ENCODE measurements around the gene TRAPPC12.

Gene TRAPPC12

DNA sequence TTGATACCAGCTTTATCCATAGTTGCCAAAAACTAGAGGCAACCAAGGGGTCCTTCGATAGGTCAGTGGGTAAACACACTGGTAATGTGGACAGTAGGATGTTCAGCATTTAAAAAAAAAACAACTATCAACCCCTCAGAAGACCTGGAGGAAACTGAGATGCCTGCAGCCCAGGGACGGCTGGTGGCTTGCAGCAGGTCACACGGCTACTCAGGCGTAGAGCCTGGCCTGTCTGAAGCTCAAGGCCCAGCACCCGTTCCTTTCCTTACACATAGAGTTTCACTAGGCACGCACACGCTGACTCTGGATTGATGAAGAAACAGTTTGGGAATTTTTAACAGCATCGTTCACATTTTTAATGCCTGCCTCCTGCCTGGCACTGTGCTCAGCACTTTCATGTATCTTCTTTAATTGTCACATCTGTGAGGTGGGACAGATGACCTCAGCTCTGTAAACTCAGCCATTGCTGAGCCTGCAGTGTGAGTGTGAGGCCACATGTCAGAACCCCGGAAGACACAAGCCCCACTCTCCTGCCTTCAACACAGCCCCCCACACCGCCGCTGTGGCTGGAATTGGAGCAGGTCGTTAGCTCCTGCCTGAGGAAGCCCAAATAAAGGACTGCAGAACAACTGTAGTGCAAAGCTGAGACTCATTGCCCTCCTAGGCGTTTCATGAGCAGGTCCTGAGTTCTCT lies 40.7 kb downstream of the TRAPPC12 start:
- Histone ChIP-seq H3K9ac (peak overlapping the region in 5 of 11 experiments; percentile 5 to 55 (median 33); a peak in 9 of 22 replicates), H3K27ac (peak overlapping the region in 5 of 11 experiments; percentile 3 to 60 (median 43); a peak in 6 of 22 replicates), H3K4me2 (peak overlapping the region in 9 of 11 experiments; percentile 33 to 93 (median 65); a peak in 18 of 22 replicates), H4K20me1 (peaks cover 0 to 45% (median 17%) of the 10 kb centered on the region in 11 experiments; a peak in 13 of 22 replicates), H3K27me3 (no peaks in the 10 kb centered on the region), H3K9me3 (replicated peaks in 1 of 11) (peaks cover 0 to 12% (median 0%) of the 10 kb centered on the region in 11 experiments; a peak in 3 of 22 replicates), H3K36me3 (peaks cover 18 to 79% (median 51%) of the 10 kb centered on the region in 11 experiments), H3K4me3 (no peak overlapping the region; a peak in 1 of 20 replicates), H3K4me1 (peaks cover 0 to 76% (median 54%) of the 10 kb centered on the region in 10 experiments; a peak in 18 of 20 replicates)
- no peak for TF ChIP-seq Cebpa-rat (IDR thresholded peaks at IDR 0.05)

DNA sequence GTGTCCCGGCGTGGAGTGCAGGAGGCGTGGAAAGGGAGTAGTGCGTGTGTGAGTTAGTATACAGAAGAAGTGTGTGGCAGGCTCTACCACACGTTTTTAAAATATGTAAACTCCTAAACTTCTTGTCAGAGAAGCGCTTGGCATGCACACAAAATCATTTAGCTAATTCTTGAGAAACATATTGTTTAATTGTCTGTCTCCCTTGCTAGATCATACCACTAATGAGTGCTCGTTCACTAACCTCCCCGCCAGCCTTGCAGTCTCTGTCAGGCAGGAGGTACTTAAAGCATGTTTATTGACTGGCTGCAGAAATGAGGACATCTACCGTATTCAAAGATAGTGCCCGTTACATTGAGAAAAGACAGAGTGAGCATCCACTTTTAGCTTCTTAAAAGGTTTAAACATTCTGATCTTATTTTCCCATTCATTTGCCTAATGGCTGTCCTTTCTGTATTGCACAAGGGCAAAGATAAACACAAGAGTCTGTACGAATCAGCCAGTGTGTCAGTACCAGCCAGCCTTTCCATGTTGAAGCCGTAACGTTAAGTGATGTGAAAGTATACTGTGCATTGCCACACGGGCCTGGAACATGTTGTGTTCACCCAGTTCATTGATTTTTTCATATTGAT lies 41.4 kb downstream of the TRAPPC12 start:
- Histone ChIP-seq H4K20me1 (peaks cover 0 to 45% (median 17%) of the 10 kb centered on the region in 11 experiments; a peak in 13 of 22 replicates), H3K4me3 (no peak overlapping the region; a peak in 1 of 20 replicates), H3K27ac (peak overlapping the region in 5 of 11 experiments; percentile 3 to 60 (median 43); a peak in 6 of 22 replicates), H3K4me1 (peaks cover 0 to 72% (median 54%) of the 10 kb centered on the region in 10 experiments; a peak in 18 of 20 replicates), H3K36me3 (peaks cover 24 to 83% (median 56%) of the 10 kb centered on the region in 11 experiments), H3K9me3 (replicated peaks in 1 of 11) (peaks cover 0 to 12% (median 0%) of the 10 kb centered on the region in 11 experiments; a peak in 3 of 22 replicates), H3K9ac (peak overlapping the region in 5 of 11 experiments; percentile 5 to 55 (median 33); a peak in 8 of 22 replicates), H3K27me3 (no peaks in the 10 kb centered on the region), H3K4me2 (peak overlapping the region in 8 of 11 experiments; percentile 58 to 93 (median 72); a peak in 16 of 22 replicates)
- no peak for TF ChIP-seq Cebpa-rat (IDR thresholded peaks at IDR 0.05)

DNA sequence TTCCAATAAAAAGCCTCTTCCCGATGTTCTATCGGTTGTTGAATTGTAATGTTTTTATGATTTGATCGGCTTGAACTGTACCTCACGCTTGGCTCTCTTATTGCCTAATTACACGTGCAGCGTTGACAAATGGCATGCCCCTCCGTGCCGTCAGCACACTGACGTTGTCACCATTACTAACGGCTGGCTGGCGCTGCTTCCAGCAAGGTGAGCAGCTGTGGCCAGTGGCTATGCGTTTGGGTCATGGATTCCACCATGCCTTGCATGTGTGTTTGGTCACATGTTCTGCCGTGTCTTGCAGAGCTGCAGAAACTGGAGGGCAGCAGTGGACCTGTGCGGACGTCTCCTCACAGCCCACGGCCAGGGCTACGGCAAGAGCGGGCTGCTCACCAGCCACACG lies 42.1 kb downstream of the TRAPPC12 start:
- Histone ChIP-seq H3K27me3 (no peaks in the 10 kb centered on the region), H3K36me3 (peaks cover 31 to 90% (median 63%) of the 10 kb centered on the region in 11 experiments), H3K27ac (peak overlapping the region in 3 of 11 experiments; percentile 17 to 62 (median 46); a peak in 2 of 22 replicates), H3K9me3 (replicated peaks in 1 of 11) (peaks cover 0 to 12% (median 0%) of the 10 kb centered on the region in 11 experiments; a peak in 3 of 22 replicates), H4K20me1 (peaks cover 0 to 49% (median 17%) of the 10 kb centered on the region in 11 experiments; a peak in 13 of 22 replicates), H3K4me2 (peak overlapping the region in 8 of 11 experiments; percentile 16 to 93 (median 75); a peak in 16 of 22 replicates), H3K9ac (0 out of 22 replicates have a peak overlapping the region, but pooled peaks of 1 of the 11 experiments have one; percentile 46), H3K4me1 (peaks cover 0 to 71% (median 54%) of the 10 kb centered on the region in 10 experiments; a peak in 18 of 20 replicates), H3K4me3 (no peak overlapping the region)
- no peak for TF ChIP-seq Cebpa-rat (IDR thresholded peaks at IDR 0.05)

DNA sequence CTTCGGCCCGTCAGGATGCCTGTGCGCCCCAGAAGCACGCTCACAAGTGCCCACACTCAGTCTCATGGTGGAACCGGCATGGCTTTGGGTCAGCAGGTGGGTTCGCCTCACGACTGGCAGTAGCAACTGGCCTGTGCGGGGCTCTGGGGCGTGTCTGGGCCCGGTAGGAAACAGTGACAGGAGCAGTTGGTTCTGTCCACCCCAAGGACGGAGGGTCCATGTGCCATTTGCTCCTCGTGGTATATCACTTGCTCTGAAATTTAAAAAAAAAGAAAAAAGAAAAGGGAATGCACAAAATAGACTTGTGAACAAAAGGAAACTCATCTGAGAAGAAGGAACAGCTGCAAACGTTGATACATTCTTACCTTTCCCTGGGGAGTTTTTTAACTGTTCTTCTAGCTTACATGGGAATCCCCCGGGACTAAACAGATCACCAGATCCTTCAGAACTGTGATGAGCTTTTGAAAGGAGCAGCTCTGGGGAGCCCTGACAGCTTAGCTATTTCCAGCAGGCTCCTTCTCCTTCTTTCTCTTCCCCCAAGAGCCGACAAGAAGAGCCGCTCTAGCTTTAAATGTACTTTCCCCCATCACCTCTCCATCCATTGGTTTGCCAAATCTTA lies 42.8 kb downstream of the TRAPPC12 start:
- Histone ChIP-seq H3K9ac (peak overlapping the region in 3 of 11 experiments; percentile 11 to 46 (median 41); a peak in 5 of 22 replicates), H3K27ac (peak overlapping the region in 4 of 11 experiments; percentile 17 to 62 (median 38); a peak in 5 of 22 replicates), H3K27me3 (no peaks in the 10 kb centered on the region), H3K4me1 (peaks cover 0 to 67% (median 54%) of the 10 kb centered on the region in 10 experiments; a peak in 18 of 20 replicates), H3K4me3 (0 out of 20 replicates have a peak overlapping the region, but pooled peaks of 1 of the 10 experiments have one; percentile 16), H3K9me3 (replicated peaks in 1 of 11) (peaks cover 0 to 12% (median 0%) of the 10 kb centered on the region in 11 experiments; a peak in 3 of 22 replicates), H3K4me2 (peak overlapping the region in 9 of 11 experiments; percentile 25 to 93 (median 71); a peak in 17 of 22 replicates), H4K20me1 (peaks cover 0 to 54% (median 17%) of the 10 kb centered on the region in 11 experiments; a peak in 13 of 22 replicates), H3K36me3 (peaks cover 38 to 92% (median 67%) of the 10 kb centered on the region in 11 experiments)
- TF ChIP-seq Cebpa-rat (IDR thresholded peaks at IDR 0.05), result no peak

DNA sequence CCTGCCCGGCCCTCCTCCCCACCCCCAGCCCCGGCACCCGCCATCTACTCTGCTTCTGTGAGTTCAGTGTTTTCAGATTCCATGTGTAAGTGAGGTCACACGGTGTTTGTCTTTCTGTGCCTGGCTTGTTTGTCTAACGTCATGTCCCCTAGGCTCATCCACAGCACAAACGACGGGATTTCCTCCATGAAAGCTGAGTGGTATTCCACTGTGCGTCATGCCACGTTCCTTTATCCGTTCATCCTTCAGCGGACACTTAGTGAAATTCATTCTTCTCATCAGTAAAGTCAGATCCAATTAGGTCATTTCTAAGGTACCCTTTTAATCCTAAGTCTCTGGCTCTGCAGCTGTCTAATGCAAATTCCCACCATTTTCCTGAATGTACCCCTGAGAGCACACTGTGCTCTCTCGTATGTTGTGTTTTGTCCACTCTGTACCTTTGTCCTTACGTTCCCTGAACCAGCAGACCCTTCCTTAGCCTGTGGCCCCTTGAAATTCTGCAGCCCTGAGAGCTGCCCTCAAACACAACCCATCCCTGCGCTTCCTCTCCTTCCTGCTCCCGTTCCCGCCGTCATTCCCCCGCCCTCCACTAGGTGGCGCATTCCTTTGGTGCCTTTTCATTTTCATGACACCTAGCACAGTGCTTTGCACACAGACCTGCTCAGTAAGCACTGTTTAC lies 44.1 kb downstream of the TRAPPC12 start:
- Histone ChIP-seq H3K4me1 (peaks cover 0 to 55% (median 50%) of the 10 kb centered on the region in 10 experiments; a peak in 18 of 20 replicates), H3K9ac (no peak overlapping the region), H3K36me3 (peaks cover 50 to 94% (median 70%) of the 10 kb centered on the region in 11 experiments), H4K20me1 (peaks cover 0 to 52% (median 16%) of the 10 kb centered on the region in 11 experiments; a peak in 14 of 22 replicates), H3K9me3 (replicated peaks in 1 of 11) (peaks cover 0 to 12% (median 0%) of the 10 kb centered on the region in 11 experiments; a peak in 3 of 22 replicates), H3K27me3 (no peaks in the 10 kb centered on the region), H3K4me2 (peak overlapping the region in 5 of 11 experiments; percentile 16 to 79 (median 53); a peak in 9 of 22 replicates), H3K27ac (no peak overlapping the region), H3K4me3 (no peak overlapping the region)
- no peak for TF ChIP-seq Cebpa-rat (IDR thresholded peaks at IDR 0.05)

DNA sequence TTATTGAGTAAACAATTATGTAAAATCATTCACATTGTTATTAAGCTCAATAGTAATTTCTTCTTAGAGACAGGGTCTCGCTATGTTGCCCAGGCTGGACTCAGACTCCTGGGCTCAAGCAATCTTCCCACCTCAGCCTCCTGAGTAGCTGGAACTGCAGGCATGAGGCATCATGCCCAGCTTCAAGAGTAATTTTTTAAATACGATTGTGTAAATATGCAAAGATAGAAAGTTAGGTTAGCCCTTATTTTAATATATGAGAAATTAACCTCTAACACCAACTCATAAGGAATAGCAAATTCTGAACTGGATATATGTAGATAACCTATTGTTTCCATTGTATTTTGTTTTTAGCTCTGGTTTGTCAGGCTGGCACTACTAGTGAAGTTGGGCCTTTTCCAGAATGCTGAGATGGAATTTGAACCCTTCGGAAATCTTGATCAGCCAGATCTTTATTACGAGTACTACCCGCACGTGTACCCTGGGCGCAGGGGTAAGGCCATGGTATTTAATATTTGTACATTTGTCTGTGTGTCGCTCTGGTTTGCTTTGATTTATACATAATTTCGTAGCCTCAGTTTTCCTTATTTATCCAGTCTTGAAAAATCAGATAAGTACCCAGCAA lies 44.8 kb downstream of the TRAPPC12 start:
- Histone ChIP-seq H3K27ac (no peak overlapping the region), H3K36me3 (peaks cover 56 to 94% (median 72%) of the 10 kb centered on the region in 11 experiments), H4K20me1 (peaks cover 0 to 51% (median 13%) of the 10 kb centered on the region in 11 experiments; a peak in 12 of 22 replicates), H3K9ac (no peak overlapping the region), H3K4me1 (peaks cover 0 to 48% (median 43%) of the 10 kb centered on the region in 10 experiments; a peak in 18 of 20 replicates), H3K4me3 (no peak overlapping the region), H3K27me3 (no peaks in the 10 kb centered on the region), H3K4me2 (peak overlapping the region in 3 of 11 experiments; percentile 35 to 59 (median 53); a peak in 2 of 22 replicates), H3K9me3 (replicated peaks in 1 of 11) (peaks cover 0 to 12% (median 0%) of the 10 kb centered on the region in 11 experiments; a peak in 3 of 22 replicates)
- TF ChIP-seq Cebpa-rat (IDR thresholded peaks at IDR 0.05), result no peak

DNA sequence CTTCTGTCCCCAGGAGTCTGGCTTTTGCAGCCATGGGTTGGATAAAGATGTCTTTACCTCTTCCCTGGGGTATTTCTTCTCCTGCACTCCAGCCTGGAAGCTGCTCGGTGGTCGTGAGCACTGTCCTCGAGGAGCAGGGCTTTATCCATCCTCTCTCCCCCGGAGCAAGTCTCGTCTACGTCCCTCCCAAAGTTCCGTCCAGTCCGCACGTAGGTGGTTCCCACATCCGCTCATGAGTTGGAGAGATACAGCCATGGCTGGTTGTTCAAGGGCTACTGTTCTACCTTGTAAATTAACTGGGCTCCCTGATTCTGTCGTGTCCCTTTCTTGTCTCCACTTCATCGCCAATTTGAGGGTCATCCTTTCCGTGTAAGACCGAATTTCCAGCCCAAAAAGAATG lies 47.1 kb downstream of the TRAPPC12 start:
- Histone ChIP-seq H3K9ac (no peak overlapping the region), H3K4me3 (no peak overlapping the region), H4K20me1 (peaks cover 0 to 35% (median 4%) of the 10 kb centered on the region in 11 experiments; a peak in 10 of 22 replicates), H3K4me1 (peaks cover 0 to 25% (median 20%) of the 10 kb centered on the region in 10 experiments; a peak in 17 of 20 replicates), H3K9me3 (replicated peaks in 1 of 11) (peaks cover 0 to 12% (median 0%) of the 10 kb centered on the region in 11 experiments; a peak in 3 of 22 replicates), H3K4me2 (no peak overlapping the region), H3K27me3 (no peaks in the 10 kb centered on the region), H3K27ac (no peak overlapping the region), H3K36me3 (peaks cover 58 to 100% (median 87%) of the 10 kb centered on the region in 11 experiments)
- no peak for TF ChIP-seq Cebpa-rat (IDR thresholded peaks at IDR 0.05)

Data from BLaER1 treated with 17β-estradiol and CSF1 and Interleukin-3, amounts not matched to agents 10 nM and 100 nM (cell line).